BJ (cell line): Measurements from ENCODE around the gene CCL15. TPM values are rescaled to one million over a fixed set of nuclear protein-coding genes. Genes with fewer than 3 reads are reported as not detected.
"Not testable (repeated sequence)": the region's sequence is repeated elsewhere in the genome, so short reads cannot be mapped to it uniquely, and the experiment has no call there.

ENCODE experiments used
- CTCF ChIA-PET: fragments of 350-600 bp; formaldehyde crosslinking; extraction: SDS; loops from one replicate; lab custom pipeline; 2021; ENCODE audit warnings: antibody characterized with exemption, inconsistent platforms; lab: Yijun Ruan, JAX
- POLR2A ChIA-PET: fragments of 300-600 bp; sonication (Branson Sonifier 250); formaldehyde crosslinking; extraction: SDS; loops from one replicate; lab custom pipeline; 2021; ENCODE audit warnings: antibody characterized with exemption; lab: Charles Lee
- DNase-seq: peaks from one replicate; pipeline ENCODE4 v3.0.0-alpha.2; 2011; ENCODE audit warnings: low read depth
- H3K27me3 ChIP-seq: 2 replicates; pipeline ENCODE4 v1.6.0; 2011; ENCODE audit warnings: low read length; ENCODE audit not compliant: control insufficient read depth, insufficient read depth
- H3K36me3 ChIP-seq: 2 replicates; pipeline ENCODE4 v1.5.1; 2011; ENCODE audit warnings: low read length; ENCODE audit not compliant: control insufficient read depth, insufficient read depth
- H3K4me3 ChIP-seq: 2 replicates; pipeline ENCODE4 v1.5.1; 2011; ENCODE audit warnings: low read depth, mild to moderate bottlenecking, control low read depth, low read length
- polyA plus RNA-seq: library from polyadenylated mRNA; depleted of rRNA; stranded (reverse); fragments of >200 nt; gene quantifications from 2 replicates; pipeline ENCODE4 v1.2.3, GENCODE V29; 2011
- TF ChIP-seq, protein P1 (sequence below): IDR thresholded peaks from 2 replicates; pipeline ENCODE4 v1.5.1; 2011; ENCODE audit warnings: low read depth, mild to moderate bottlenecking, control low read depth, inconsistent platforms, low read length, moderate library complexity; ENCODE audit not compliant: insufficient read depth

CCL15 gene
- polyA plus RNA-seq, 1 experiment: not detected

DNA sequence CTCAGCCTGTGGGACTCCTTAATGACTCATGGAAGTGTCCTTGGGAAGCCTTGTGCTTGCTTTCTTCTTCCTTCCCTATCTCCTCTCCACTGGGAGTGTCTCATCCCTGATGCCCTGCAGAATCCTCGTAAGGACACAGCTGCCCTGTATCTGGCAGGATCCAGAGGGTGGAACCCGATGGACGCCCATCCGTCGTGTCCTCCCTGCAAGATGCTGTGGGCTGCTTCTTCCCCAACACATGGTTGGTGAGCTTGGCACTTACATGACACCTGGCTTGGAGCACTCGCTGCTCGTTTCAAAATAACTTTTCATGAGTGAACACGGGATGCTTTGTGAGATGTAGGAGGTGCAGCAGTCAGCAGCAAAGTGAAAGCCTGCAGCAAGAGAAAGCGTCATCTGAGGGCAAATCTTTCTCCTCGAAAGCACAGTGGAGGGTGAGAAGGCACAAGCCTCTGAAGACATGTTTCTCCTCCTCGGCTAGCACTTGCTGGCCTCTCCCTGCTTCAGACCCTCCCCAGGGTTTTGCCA, 3.3 kb downstream of the CCL15 start:
- no peak overlapping the region for H3K4me3 ChIP-seq
- CTCF ChIA-PET: no interaction called here
- POLR2A ChIA-PET: no interaction called here

DNA sequence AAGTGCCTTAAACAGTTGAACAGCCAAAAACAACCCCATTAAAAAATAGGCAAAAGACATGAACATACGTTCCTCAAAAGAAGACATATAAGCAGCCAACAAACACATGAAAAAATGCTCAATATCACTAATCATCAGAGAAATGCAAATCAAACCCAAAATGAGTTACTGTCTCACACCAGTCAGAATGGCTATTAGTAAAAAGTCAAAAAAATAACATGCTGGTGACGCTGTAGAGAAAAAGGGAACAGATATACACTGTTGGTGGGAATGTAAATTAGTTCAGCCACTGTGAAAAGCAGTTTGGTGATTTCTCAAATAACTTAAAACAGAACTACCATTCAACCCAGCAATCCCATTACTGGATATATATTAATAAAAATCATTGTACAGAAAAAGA, 6.0 kb downstream of the CCL15 start:
- DNase-seq: not testable (repeated sequence)

More for the DNA sequence above, 3.3 kb downstream of the CCL15 start:
- H3K36me3 ChIP-seq: no peaks in the 10 kb centered on the region
- no peaks in the 10 kb centered on the region for H3K27me3 ChIP-seq
- DNase-seq: no peak
- TF ChIP-seq, protein P1, sequence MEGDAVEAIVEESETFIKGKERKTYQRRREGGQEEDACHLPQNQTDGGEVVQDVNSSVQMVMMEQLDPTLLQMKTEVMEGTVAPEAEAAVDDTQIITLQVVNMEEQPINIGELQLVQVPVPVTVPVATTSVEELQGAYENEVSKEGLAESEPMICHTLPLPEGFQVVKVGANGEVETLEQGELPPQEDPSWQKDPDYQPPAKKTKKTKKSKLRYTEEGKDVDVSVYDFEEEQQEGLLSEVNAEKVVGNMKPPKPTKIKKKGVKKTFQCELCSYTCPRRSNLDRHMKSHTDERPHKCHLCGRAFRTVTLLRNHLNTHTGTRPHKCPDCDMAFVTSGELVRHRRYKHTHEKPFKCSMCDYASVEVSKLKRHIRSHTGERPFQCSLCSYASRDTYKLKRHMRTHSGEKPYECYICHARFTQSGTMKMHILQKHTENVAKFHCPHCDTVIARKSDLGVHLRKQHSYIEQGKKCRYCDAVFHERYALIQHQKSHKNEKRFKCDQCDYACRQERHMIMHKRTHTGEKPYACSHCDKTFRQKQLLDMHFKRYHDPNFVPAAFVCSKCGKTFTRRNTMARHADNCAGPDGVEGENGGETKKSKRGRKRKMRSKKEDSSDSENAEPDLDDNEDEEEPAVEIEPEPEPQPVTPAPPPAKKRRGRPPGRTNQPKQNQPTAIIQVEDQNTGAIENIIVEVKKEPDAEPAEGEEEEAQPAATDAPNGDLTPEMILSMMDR: no peak

DNA sequence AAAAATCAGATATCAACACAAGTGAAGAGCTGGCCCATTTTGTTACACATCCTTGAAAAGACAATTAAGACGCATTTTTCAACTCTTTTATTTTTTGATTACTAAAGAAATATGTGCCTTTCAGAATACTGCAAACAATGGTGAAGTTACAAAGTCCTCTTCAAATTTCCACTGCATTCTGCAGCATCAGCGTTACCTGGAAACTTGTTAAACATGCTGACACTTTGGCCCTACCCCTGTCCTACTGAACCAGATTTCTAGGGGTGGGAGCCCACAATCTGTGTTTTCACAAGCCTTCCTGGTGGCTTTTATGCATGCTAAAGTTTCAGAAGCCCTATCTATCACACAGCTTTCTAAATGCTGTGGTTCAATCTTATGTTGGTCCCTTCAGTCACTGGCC, 10.3 kb downstream of the CCL15 start:
- ChIA-PET CTCF (no interaction called here), POLR2A (no interaction called here)
- Histone ChIP-seq H3K4me3 (no peak overlapping the region), H3K27me3 (no peaks in the 10 kb centered on the region), H3K36me3 (no peaks in the 10 kb centered on the region)
- TF ChIP-seq, protein P1: no peak
- no peak for DNase-seq

More for the DNA sequence above, 6.0 kb downstream of the CCL15 start:
- POLR2A ChIA-PET, H3K36me3 ChIP-seq, H3K27me3 ChIP-seq, H3K4me3 ChIP-seq: not testable (repeated sequence)
- CTCF ChIA-PET: interaction anchor here (0.6 to 1.5 kb wide), 3 partner anchors 8 to 488 kb away, joined by 3 read pairs; partner anchors contain the start of gene CCL14

DNA sequence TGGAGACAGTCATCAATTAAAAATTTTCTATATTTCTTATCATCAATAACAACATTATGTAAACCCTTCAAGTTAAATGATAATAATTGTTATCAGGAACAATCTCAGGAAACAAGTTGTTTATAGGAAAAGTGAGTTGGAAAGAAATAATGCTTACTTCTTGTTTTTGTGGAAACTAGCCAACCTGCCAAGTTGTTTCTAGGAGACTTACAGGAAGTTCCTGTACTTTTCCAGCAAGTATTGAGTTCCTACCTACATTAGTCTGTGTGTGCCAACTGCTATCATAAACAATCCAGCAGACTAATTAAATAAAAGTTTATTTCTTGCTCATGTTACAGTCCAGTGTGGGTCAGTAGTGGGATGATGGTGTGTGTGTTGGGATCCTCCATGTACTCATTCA, 13.2 kb downstream of the CCL15 start:
- Histone ChIP-seq H3K27me3 (no peaks in the 10 kb centered on the region), H3K4me3 (no peak overlapping the region), H3K36me3 (no peaks in the 10 kb centered on the region)
- no peak for DNase-seq
- POLR2A ChIA-PET: no interaction called here
- CTCF ChIA-PET: no interaction called here
- TF ChIP-seq, protein P1: no peak

DNA sequence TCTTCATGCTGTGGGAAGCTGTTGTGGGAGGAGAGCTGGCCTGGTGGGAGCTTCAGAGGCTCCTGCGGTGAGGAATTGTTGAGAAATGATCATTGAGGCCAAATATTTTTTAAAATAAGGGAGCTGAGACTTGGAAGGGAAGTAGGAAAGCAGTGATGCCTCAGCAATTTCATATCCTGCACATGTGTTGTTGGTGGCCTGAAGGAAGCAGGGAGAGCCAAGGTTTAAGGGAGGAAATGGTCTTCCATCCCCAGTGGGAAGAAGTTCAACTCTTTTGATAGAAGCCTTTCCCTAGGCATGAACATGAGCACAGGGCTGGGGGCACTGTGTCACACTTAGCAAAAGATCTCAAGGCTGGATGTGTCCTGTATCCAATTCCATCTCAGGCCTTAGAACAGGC, 14.7 kb downstream of the CCL15 start, which contains the start of gene CCL14:
TSS of gene CCL14 (minus strand) at position 87 of the 400 bp plus-strand sequence. CDS start at position 7, 80 bp downstream.
- ChIA-PET POLR2A (no interaction called here), CTCF (interaction anchor here (1.3 kb wide), 1 partner anchor 9 kb away, joined by 3 read pairs; no protein-coding TSS in a partner anchor)
- DNase-seq: no peak
- TF ChIP-seq, protein P1: no peak
- Histone ChIP-seq H3K4me3 (no peak within 1 kb of the TSS), H3K36me3 (no peaks in the 10 kb centered on the region), H3K27me3 (peaks cover 2% of the 10 kb centered on the region; the same call in 1 of the 2 replicates)

DNA sequence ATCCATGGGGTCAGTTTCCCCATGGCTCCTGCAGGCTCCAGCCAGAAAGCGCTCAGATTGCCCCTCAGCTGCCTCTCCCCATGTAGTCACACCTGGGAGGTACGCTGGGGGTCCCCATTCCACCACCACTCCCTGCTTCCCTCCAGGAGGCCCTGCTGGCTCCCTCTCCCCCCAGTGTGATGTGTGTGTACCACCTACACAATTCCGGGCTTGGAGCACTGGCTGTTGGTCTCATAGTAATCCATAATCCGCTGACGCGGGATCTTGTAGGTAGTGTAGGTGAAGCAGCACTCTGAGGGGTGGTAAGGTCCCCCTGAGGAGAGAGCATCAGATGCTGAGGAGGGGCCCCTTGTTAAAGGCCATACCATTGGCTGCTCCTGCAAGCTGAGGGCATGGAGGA, 17.2 kb downstream of the CCL15 start:
- DNase-seq: no peak
- H3K36me3 ChIP-seq: no peaks in the 10 kb centered on the region
- TF ChIP-seq, protein P1: no peak
- H3K27me3 ChIP-seq: peaks cover 2% of the 10 kb centered on the region; the same call in 1 of the 2 replicates
- ChIA-PET POLR2A (no interaction called here), CTCF (no interaction called here)
- no peak overlapping the region for H3K4me3 ChIP-seq
